Pancreas (tissue), 10 donors: ENCODE data around the gene SOS2. TPM values are rescaled to one million over a fixed set of nuclear protein-coding genes. Genes with fewer than 3 reads are reported as not detected.
A peak's percentile ranks its signal among the peaks of the same experiment; 100 is the strongest.

Experiments used
- ATAC-seq, 4 donors: fragments of 200-7000 bp; cut with Tn5 transposase; one replicate each; pipeline versions ENCODE4 v1.8.0 to v1.9.1; 2020; ENCODE audit warnings: mild to moderate bottlenecking in 4 of 4, moderate library complexity in 4 of 4
- DNase-seq, 6 donors: peaks; one replicate each; pipeline ENCODE4 v3.0.0-alpha.2; 2020
- FAIRE-seq: peaks from 2 replicates; lab custom pipeline; 2012; peaks lifted over from hg19 to GRCh38; lab: Jason Lieb, UNC
- H3K27ac ChIP-seq, 4 donors: fragments of 200-600 bp; sonication (generic); 1 replicate in 3 of 4; 2 replicates in 1 of 4; pipeline versions ENCODE4 v1.5.0 to v1.8.0; 2020
- H3K27me3 ChIP-seq, 4 donors: fragments of 200-600 bp; one replicate each; pipeline ENCODE4 v1.8.0; 2021
- H3K36me3 ChIP-seq, 3 donors: fragments of 200-600 bp; sonication (generic) in 1 of 3; one replicate each; pipeline versions ENCODE4 v1.5.0 to v1.8.0; 2020 to 2021
- H3K4me1 ChIP-seq, 3 donors: fragments of 200-600 bp; one replicate each; pipeline ENCODE4 v1.8.0; 2021
- H3K4me3 ChIP-seq, 4 donors: fragments of 200-600 bp; sonication (generic) in 2 of 4; one replicate each; pipeline versions ENCODE4 v1.5.0 to v1.8.0; 2020 to 2021
- H3K9me3 ChIP-seq, 4 donors: fragments of 200-600 bp; one replicate each; pipeline ENCODE4 v1.8.0; 2021
- CTCF ChIP-seq, 4 donors: fragments of 200-600 bp; sonication (generic) in 3 of 4; IDR thresholded peaks; one replicate each; pipeline versions ENCODE4 v1.5.0 to v1.8.0; 2021; ENCODE audit warnings: antibody characterized with exemption in 4 of 4
- WGBS, 2 donors: extraction: QIAGEN DNeasy Blood & Tissue Kit; methylation state at CpG; one replicate each; pipeline ENCODE4 v1.1.7; 2013; 5-methylcytosine and 5-hydroxymethylcytosine counted together
- intact Hi-C, 3 donors: fragments of 100-400 bp; cut with DNase I; formaldehyde crosslinking; loops; one replicate each; pipeline versions ENCODE4 v1.11.1 to v1.14.2; 2022
- polyA plus RNA-seq, 2 donors: library from polyadenylated mRNA; stranded (reverse); fragments of 200-250 nt; gene quantifications; one replicate each; pipeline ENCODE4 v1.2.3, GENCODE V29; 2013
- total RNA-seq, 6 donors: library from RNA; stranded (reverse); fragmentation: NEBNext Ultra II Directional in 4 of 6; extraction: Animal tissue kit (Norgen Biotek cat#: 25700) in 4 of 6; gene quantifications; one replicate each; pipeline versions ENCODE4 v1.2.1 to v1.2.4, GENCODE V29; 2021 to 2023
- donor health status: healthy with polysubstance abuse.
- donor health status: DM: no; HTN: no; CAD: no; lungs with moderate emphysema.
- donor health status: DM: no; HTN: no; CAD: no.
- donor health status: control.
- donor health status: control.
- donor health status: Bipolar disorder and iron deficiency.
- donor health status: DM: yes; HTN: yes; CAD: no.
- donor health status: DM: no; HTN: no; CAD: no.
- donor health status: DM: no; HTN: no; CAD: no.
- donor health status: DM: yes; HTN: yes; CAD: no.

The SOS2 gene
- total and polyA plus RNA-seq, 8 donors = 4.2 to 19.9 (median 10.7) TPM

- 3 to 6% methylated on average over 2 of the region's 2 CpGs for WGBS, 2 donors
- H3K4me3 ChIP-seq = peak overlapping the region in 3 of 4 donors; percentile 51 to 68 (median 65)
Observed at GRCh38 chr14:50116966-50117365, 114.4 kb downstream of the SOS2 start.

DNA sequence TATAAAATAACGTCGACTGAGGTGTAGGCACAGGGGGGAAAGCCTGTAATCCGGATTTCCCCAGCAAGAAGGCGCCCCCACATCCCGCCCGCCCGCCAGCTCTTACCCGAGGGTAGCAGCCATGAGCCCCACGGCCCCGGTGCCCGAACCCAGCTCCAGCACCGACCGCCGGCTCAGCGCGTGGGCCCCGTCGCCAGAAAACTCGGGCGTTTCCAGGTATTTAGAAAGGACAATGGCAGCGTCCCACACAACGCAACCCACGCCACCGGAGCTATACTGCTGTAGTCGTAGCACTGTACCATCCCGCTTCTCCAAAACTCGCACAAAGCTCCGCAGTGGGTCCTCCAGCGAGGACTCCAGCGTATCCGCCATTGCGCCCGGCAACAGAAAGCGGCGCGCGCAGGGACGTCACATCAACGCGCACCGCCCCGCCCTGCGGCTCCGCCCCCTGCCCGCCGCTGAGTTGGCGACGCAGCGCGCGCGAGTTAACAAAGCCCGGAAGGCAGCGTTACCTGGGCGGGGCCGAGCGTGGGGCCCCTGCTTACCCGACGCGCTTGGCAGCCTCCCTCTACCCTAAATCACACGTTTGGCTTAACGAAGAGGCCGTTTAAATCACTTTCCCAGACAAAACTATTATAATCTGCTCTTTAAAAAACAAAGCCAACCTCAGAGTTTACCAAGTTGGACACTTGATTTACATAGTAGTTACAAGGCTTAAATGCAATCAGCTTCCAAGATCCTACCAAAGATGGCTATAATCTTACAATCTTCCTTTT is 115.0 kb downstream of the SOS2 start, which contains the start of gene VCPKMT:
VCPKMT (minus strand) TSS at position 392 of the 776 bp plus-strand sequence; CDS start at position 372, 20 bp downstream.
- WGBS, 2 donors = 0% methylated on average over 62 to 63 of the region's 63 CpGs
- TF ChIP-seq CTCF (IDR thresholded peaks at IDR 0.05) = no peak
- H3K4me1 ChIP-seq = peaks cover 4 to 22% (median 17%) of the 10 kb centered on the region in 3 donors
- no peaks in the 10 kb centered on the region for H3K9me3 ChIP-seq
- H3K4me3 ChIP-seq = peak within 1 kb of the TSS; percentile 49 to 68 (median 58)
- FAIRE-seq (peak; percentile 66), DNase-seq (peak; percentile 90 to 98 (median 94)), ATAC-seq (peak; percentile 99 to 100 (median 100))
- H3K27ac ChIP-seq = peak within 1 kb of the TSS; percentile 67 to 93 (median 86)
- H3K27me3 ChIP-seq = no peaks in the 10 kb centered on the region
- H3K36me3 ChIP-seq = no peaks in the 10 kb centered on the region
- intact Hi-C loops = no loop called here

More at GRCh38 chr14:50116966-50117365, 114.4 kb downstream of the SOS2 start:
- peak; percentile 41 to 57 (median 50) for ATAC-seq
- H3K9me3 ChIP-seq = no peaks in the 10 kb centered on the region
- FAIRE-seq = no peak
- H3K27me3 ChIP-seq = no peaks in the 10 kb centered on the region
- H3K36me3 ChIP-seq = no peaks in the 10 kb centered on the region
- peak overlapping the region; percentile 67 to 93 (median 86) for H3K27ac ChIP-seq
- TF ChIP-seq CTCF (IDR thresholded peaks at IDR 0.05) = no peak
- peaks cover 4 to 22% (median 17%) of the 10 kb centered on the region in 3 donors for H3K4me1 ChIP-seq
- no peak for DNase-seq
- intact Hi-C loops = no loop called here

- intact Hi-C loops = loop anchor here in 1 of 3 donors (5.0 kb wide), 1 partner anchor 246 kb away; no protein-coding TSS in a partner anchor
- FAIRE-seq (no peak), DNase-seq (no peak), ATAC-seq (no peak)
- TF ChIP-seq CTCF (IDR thresholded peaks at IDR 0.05) = no peak
- Histone ChIP-seq H3K4me3 (no peak overlapping the region), H3K9me3 (no peaks in the 10 kb centered on the region), H3K36me3 (peaks cover 0 to 19% (median 0%) of the 10 kb centered on the region in 3 donors), H3K4me1 (peaks cover 4 to 22% (median 17%) of the 10 kb centered on the region in 3 donors), H3K27me3 (no peaks in the 10 kb centered on the region), H3K27ac (no peak overlapping the region)
- 76 to 83% methylated on average over 4 of the region's 4 CpGs for WGBS, 2 donors
Observed at GRCh38 chr14:50113381-50114035, 117.9 kb downstream of the SOS2 start.

DNA sequence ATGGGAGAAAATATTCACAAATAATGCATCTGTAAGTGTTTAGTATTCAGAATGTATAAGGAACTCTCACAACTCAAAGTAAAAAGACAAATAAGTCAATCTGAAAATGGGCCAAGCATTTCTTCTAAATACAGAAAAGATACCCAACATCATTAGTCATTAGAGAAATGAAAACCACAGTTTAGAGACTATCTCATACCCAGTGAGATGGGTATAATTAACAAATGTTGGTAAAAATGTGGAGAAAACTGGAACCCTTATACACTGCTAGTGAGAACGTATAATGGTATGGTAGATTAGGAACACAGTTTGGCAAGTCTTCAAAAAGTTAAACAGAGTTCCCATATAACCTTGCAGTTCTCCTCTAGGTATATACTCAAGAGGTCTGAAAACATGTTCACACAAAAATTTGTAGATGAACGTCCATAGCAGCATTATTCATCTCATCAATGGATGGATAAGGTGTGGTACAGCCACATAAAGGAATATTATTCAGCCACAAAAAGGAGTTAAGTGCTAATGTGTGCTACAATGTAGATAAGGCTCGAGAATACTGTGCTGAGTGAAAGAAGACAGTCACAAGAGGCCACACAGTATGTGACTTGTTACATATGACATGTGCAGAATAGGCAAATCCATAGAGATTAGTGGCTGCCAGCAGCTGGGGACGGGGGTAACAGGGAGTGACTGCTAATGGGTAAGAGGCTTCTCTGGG is 120.9 kb downstream of the SOS2 start:
- intact Hi-C loops = loop anchor here in 1 of 3 donors (5.0 kb wide), 1 partner anchor 243 kb away; no protein-coding TSS in a partner anchor

More for the DNA sequence above, 120.9 kb downstream of the SOS2 start:
- WGBS, 2 donors = 85 to 90% methylated on average over 4 of the region's 4 CpGs
- ATAC-seq (no peak), FAIRE-seq (no peak), DNase-seq (no peak)
- TF ChIP-seq CTCF (IDR thresholded peaks at IDR 0.05) = no peak
- H3K27me3 ChIP-seq = no peaks in the 10 kb centered on the region
- peaks cover 0 to 19% (median 0%) of the 10 kb centered on the region in 3 donors for H3K36me3 ChIP-seq
- H3K4me3 ChIP-seq = no peak overlapping the region
- no peak overlapping the region for H3K27ac ChIP-seq
- peaks cover 8 to 14% (median 9%) of the 10 kb centered on the region in 3 donors for H3K4me1 ChIP-seq
- no peaks in the 10 kb centered on the region for H3K9me3 ChIP-seq
